Keratinocyte (primary cell): ENCODE measurements around the gene DDX27. TPM values are rescaled to one million over a fixed set of nuclear protein-coding genes. Genes with fewer than 3 reads are reported as not detected.
A peak's percentile ranks its signal among the peaks of the same experiment; 100 is the strongest.

Source experiments
- DNase-seq: peaks from one replicate; pipeline ENCODE4 v3.0.0-alpha.2; 2011; ENCODE audit warnings: low read depth, missing footprints, low spot score
- FAIRE-seq: peaks from 2 replicates; lab custom pipeline; 2011; peaks lifted over from hg19 to GRCh38; lab: Jason Lieb, UNC
- H2AFZ ChIP-seq: 2 replicates; pipeline ENCODE4 v1.6.0; 2012; ENCODE audit warnings: low read length, control low read depth, inconsistent platforms; ENCODE audit not compliant: control insufficient read depth
- H3K27ac ChIP-seq: 2 replicates; pipeline ENCODE4 v1.5.1; 2011; ENCODE audit warnings: low read length; ENCODE audit not compliant: control insufficient read depth, insufficient read depth
- H3K27me3 ChIP-seq: 3 replicates; pipeline ENCODE4 v1.6.0; 2011; ENCODE audit warnings: low read length; ENCODE audit not compliant: control insufficient read depth, insufficient read depth; ENCODE audit errors: extremely low read depth
- H3K36me3 ChIP-seq, 2 experiments: 2 replicates in 1 of 2; 3 replicates in 1 of 2; pipeline ENCODE4 v1.5.1; 2011; ENCODE audit warnings: low read length in 2 of 2, mild to moderate bottlenecking in 1 of 2; ENCODE audit not compliant: control insufficient read depth in 2 of 2, insufficient read depth in 2 of 2; ENCODE audit errors: extremely low read depth in 1 of 2
- H3K4me1 ChIP-seq: 3 replicates; pipeline ENCODE4 v1.5.1; 2011; ENCODE audit warnings: low read length; ENCODE audit not compliant: control insufficient read depth, insufficient read depth; ENCODE audit errors: extremely low read depth
- H3K4me2 ChIP-seq: 3 replicates; pipeline ENCODE4 v1.6.0; 2011; ENCODE audit warnings: low read depth, low read length; ENCODE audit not compliant: control insufficient read depth, insufficient read depth; ENCODE audit errors: extremely low read depth
- H3K4me3 ChIP-seq, 3 experiments: fragments of 200-600 bp in 1 of 3; sonication (generic) in 1 of 3; 2 replicates in 2 of 3; 3 replicates in 1 of 3; pipeline ENCODE4 v1.5.1; 2011 to 2016; ENCODE audit warnings: low read length in 3 of 3, mild to moderate bottlenecking in 3 of 3, control low read depth in 2 of 3, inconsistent platforms in 1 of 3, low read depth in 1 of 3, mixed read lengths in 1 of 3, mixed run types in 1 of 3, moderate library complexity in 1 of 3; ENCODE audit not compliant: control insufficient read depth in 2 of 3, insufficient read depth in 2 of 3; ENCODE audit errors: extremely low read depth in 1 of 3
- H3K79me2 ChIP-seq: 2 replicates; pipeline ENCODE4 v1.6.0; 2012; ENCODE audit warnings: low read length; ENCODE audit not compliant: control insufficient read depth, insufficient read depth
- H3K9ac ChIP-seq: 3 replicates; pipeline ENCODE4 v1.6.0; 2011; ENCODE audit warnings: low read length; ENCODE audit not compliant: control insufficient read depth, insufficient read depth; ENCODE audit errors: extremely low read depth
- H3K9me1 ChIP-seq: 3 replicates; pipeline ENCODE4 v1.6.0; 2011; ENCODE audit warnings: low read length; ENCODE audit not compliant: control insufficient read depth, insufficient read depth; ENCODE audit errors: extremely low read depth
- H3K9me3 ChIP-seq: 2 replicates; pipeline ENCODE4 v1.5.1; 2012; ENCODE audit warnings: low read depth, low read length; ENCODE audit not compliant: control insufficient read depth
- H4K20me1 ChIP-seq: 3 replicates; pipeline ENCODE4 v1.6.0; 2011; ENCODE audit warnings: low read length; ENCODE audit not compliant: control insufficient read depth, insufficient read depth; ENCODE audit errors: extremely low read depth
- CTCF ChIP-seq, 3 experiments: IDR thresholded peaks in 1 of 3; conservative IDR thresholded peaks in 1 of 3; optimal IDR thresholded peaks in 1 of 3; 2 replicates in 2 of 3; 3 replicates in 1 of 3; pipeline versions ENCODE3 to v1.5.1; 2011; ENCODE audit warnings: low read length in 3 of 3, mild to moderate bottlenecking in 3 of 3, moderate library complexity in 2 of 3, control low read depth in 1 of 3, inconsistent platforms in 1 of 3; ENCODE audit not compliant: insufficient read depth in 2 of 3; ENCODE audit errors: extremely low read depth in 1 of 3
- EZH2 ChIP-seq: IDR thresholded peaks from one replicate; pipeline ENCODE4 v1.6.1; 2012; ENCODE audit warnings: inconsistent platforms, mild to moderate bottlenecking, low read length, moderate library complexity
- dilution Hi-C: fragments of 300-500 bp; cut with MboI; formaldehyde crosslinking; loops from one replicate; pipeline ENCODE4 v1.7.0; 2020; ENCODE audit warnings: low sequenced_read_pairs; ENCODE audit not compliant: extremely low pct_ligation_motif_present
- polyA plus RNA-seq, 5 experiments: library from polyadenylated mRNA; depleted of rRNA in 3 of 5; stranded (reverse) in 3 of 5; stranded (forward) in 1 of 5; unstranded in 1 of 5; fragments of >200 nt; gene quantifications; 1 replicate in 1 of 5; 2 replicates in 3 of 5; 3 replicates in 1 of 5; pipeline versions ENCODE4 v1.2.1 to v1.2.3, GENCODE V29; 2011 to 2012; ENCODE audit warnings: missing spikeins in 2 of 5, low read depth in 1 of 5, low replicate concordance in 1 of 5

The DDX27 gene
- polyA plus RNA-seq, 1 donor (not counting 4 experiments of a cell fraction or from before 2014, with no cell fraction given): 34.5 TPM

- Histone ChIP-seq H3K9me1 (no peaks in the 10 kb centered on the region), H3K79me2 (peaks cover 23% of the 10 kb centered on the region), H3K36me3 (peaks cover 16 to 25% of the 10 kb centered on the region in 2 experiments), H3K4me2 (peak overlapping the region; percentile 97), H3K27ac (peak overlapping the region; percentile 93), H3K4me3 (peak overlapping the region; percentile 75 to 100 (median 90)), H3K9me3 (no peaks in the 10 kb centered on the region), H2AFZ (peak overlapping the region; percentile 100), H3K4me1 (peaks cover 11% of the 10 kb centered on the region), H3K27me3 (no peaks in the 10 kb centered on the region), H3K9ac (peak overlapping the region; percentile 92), H4K20me1 (no peaks in the 10 kb centered on the region)
- dilution Hi-C loops: no loop called here
- DNase-seq (no peak), FAIRE-seq (no peak)
- TF ChIP-seq CTCF (optimal IDR thresholded peaks at IDR 0.05 in 1 of 3, IDR thresholded peaks at IDR 0.05 in 1 of 3, conservative IDR thresholded peaks at IDR 0.05 in 1 of 3; ENCODE audit: extremely low read depth in 1 of 3, insufficient read depth in 2 of 3, low read length in 3 of 3) (no peak), EZH2 (no peak)
Observed at GRCh38 chr20:49219924-49220831, 962 bp downstream of the DDX27 start.

DNA sequence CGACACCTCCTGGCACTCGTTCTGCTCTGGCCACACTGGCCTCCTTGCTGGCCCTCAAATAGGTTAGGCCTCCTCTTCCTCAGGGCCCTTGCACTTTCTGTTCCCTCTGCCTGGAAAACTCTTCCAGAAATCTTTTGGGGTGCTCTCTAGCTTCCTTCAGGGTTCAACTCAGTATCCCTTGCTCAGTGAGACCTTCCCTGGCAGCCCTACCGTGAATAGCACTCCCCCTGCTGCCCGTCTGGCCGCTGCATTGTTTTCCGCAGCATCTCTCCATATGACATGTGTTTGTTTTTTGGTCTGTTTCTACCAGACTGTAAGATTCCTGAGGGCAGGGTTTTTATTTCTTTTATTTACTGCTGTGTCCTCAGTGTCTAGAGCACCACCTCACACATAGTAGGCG, 6.7 kb downstream of the DDX27 start:
- no peaks in the 10 kb centered on the region for H3K9me1 ChIP-seq
- no peaks in the 10 kb centered on the region for H3K27me3 ChIP-seq
- no peak for TF ChIP-seq EZH2
- no peak for TF ChIP-seq CTCF (optimal IDR thresholded peaks at IDR 0.05 in 1 of 3, IDR thresholded peaks at IDR 0.05 in 1 of 3, conservative IDR thresholded peaks at IDR 0.05 in 1 of 3; ENCODE audit: extremely low read depth in 1 of 3, insufficient read depth in 2 of 3, low read length in 3 of 3)
- peaks cover 7% of the 10 kb centered on the region for H3K79me2 ChIP-seq
- no peak overlapping the region for H3K4me3 ChIP-seq
- H2AFZ ChIP-seq: no peak overlapping the region
- no peaks in the 10 kb centered on the region for H4K20me1 ChIP-seq
- dilution Hi-C loops: no loop called here
- peaks cover 2% of the 10 kb centered on the region for H3K4me1 ChIP-seq
- no peak overlapping the region for H3K4me2 ChIP-seq
- no peak overlapping the region for H3K27ac ChIP-seq
- H3K9ac ChIP-seq: no peak overlapping the region
- H3K36me3 ChIP-seq: peaks cover 37 to 47% of the 10 kb centered on the region in 2 experiments
- H3K9me3 ChIP-seq: no peaks in the 10 kb centered on the region
- FAIRE-seq: no peak
- no peak for DNase-seq
